SK-N-SH treated with all-trans-retinoic acid at 6 μM for 48 hours (cell line): ENCODE measurements around the gene ARID4B.
"Not testable (repeated sequence)": the region's sequence is repeated elsewhere in the genome, so short reads cannot be mapped to it uniquely, and the experiment has no call there.

Experiments used
- ATAC-seq: fragments of 200-7000 bp; cut with Tn5 transposase; 3 replicates; pipeline ENCODE4 v1.9.1; 2020; ENCODE audit warnings: mild to moderate bottlenecking, moderate library complexity
- ARNTL ChIP-seq: fragments of 450-650 bp; formaldehyde crosslinking; IDR thresholded peaks from 2 replicates; pipeline ENCODE4 v1.5.0; 2020; ENCODE audit warnings: low read depth, mild to moderate bottlenecking, moderate library complexity, borderline replicate concordance
- BACH2 ChIP-seq: fragments of 250-450 bp; sonication (Bioruptor Pico); IDR thresholded peaks from 2 replicates; pipeline ENCODE4 v1.9.0; 2021; ENCODE audit warnings: mild to moderate bottlenecking, borderline replicate concordance
- CREB5 ChIP-seq: fragments of 250-450 bp; sonication (Bioruptor Pico); IDR thresholded peaks from 2 replicates; pipeline ENCODE4 v1.5.1; 2020; ENCODE audit warnings: low read depth, mild to moderate bottlenecking, moderate library complexity
- CSDC2 ChIP-seq: fragments of 250-450 bp; sonication (Bioruptor Pico); IDR thresholded peaks from 2 replicates; pipeline ENCODE4 v1.5.0; 2020; ENCODE audit warnings: mild to moderate bottlenecking, moderate library complexity
- ESRRG ChIP-seq: fragments of 250-450 bp; sonication (Bioruptor Pico); IDR thresholded peaks from 2 replicates; pipeline ENCODE4 v1.6.1; 2021; ENCODE audit warnings: mild to moderate bottlenecking
- GLIS3 ChIP-seq: fragments of 250-450 bp; sonication (Bioruptor Pico); IDR thresholded peaks from 2 replicates; pipeline ENCODE4 v1.5.0; 2020; ENCODE audit warnings: mild to moderate bottlenecking, moderate library complexity
- ISL1 ChIP-seq: fragments of 250-450 bp; sonication (Bioruptor Pico); IDR thresholded peaks from 2 replicates; pipeline ENCODE4 v2.1.2; 2022; ENCODE audit warnings: mild to moderate bottlenecking, moderate library complexity
- OSR1 ChIP-seq: fragments of 250-450 bp; sonication (Bioruptor Pico); IDR thresholded peaks from 2 replicates; pipeline ENCODE4 v1.8.0; 2022; ENCODE audit warnings: moderate library complexity, mild to moderate bottlenecking, inconsistent platforms
- PATZ1 ChIP-seq: fragments of 250-450 bp; sonication (Bioruptor Pico); IDR thresholded peaks from 2 replicates; pipeline ENCODE4 v1.8.0; 2020; ENCODE audit warnings: mild to moderate bottlenecking, moderate library complexity, borderline replicate concordance
- PPARA ChIP-seq: fragments of 250-450 bp; sonication (Bioruptor Pico); IDR thresholded peaks from 2 replicates; pipeline ENCODE4 v1.5.0; 2020; ENCODE audit warnings: mild to moderate bottlenecking, borderline replicate concordance
- RARB ChIP-seq: fragments of 250-450 bp; sonication (Bioruptor Pico); IDR thresholded peaks from 2 replicates; pipeline ENCODE4 v1.8.0; 2021; ENCODE audit warnings: mild to moderate bottlenecking, moderate library complexity
- SNAI2 ChIP-seq: fragments of 250-450 bp; sonication (Bioruptor Pico); IDR thresholded peaks from 2 replicates; pipeline ENCODE4 v1.5.0; 2020; ENCODE audit warnings: mild to moderate bottlenecking, moderate library complexity
- TCF4 ChIP-seq: fragments of 250-450 bp; sonication (Bioruptor Pico); IDR thresholded peaks from 2 replicates; pipeline ENCODE4 v1.8.0; 2021; ENCODE audit warnings: mild to moderate bottlenecking, moderate library complexity, borderline replicate concordance
- TOX ChIP-seq: fragments of 250-450 bp; sonication (Bioruptor Pico); IDR thresholded peaks from 2 replicates; pipeline ENCODE4 v1.8.0; 2021; ENCODE audit warnings: mild to moderate bottlenecking, moderate library complexity, borderline replicate concordance
- ZC3H10 ChIP-seq: fragments of 250-450 bp; sonication (Bioruptor Pico); IDR thresholded peaks from 2 replicates; pipeline ENCODE4 v1.5.1; 2021; ENCODE audit warnings: mild to moderate bottlenecking, moderate library complexity
- ZFP3 ChIP-seq: fragments of 250-450 bp; sonication (Bioruptor Pico); IDR thresholded peaks from 2 replicates; pipeline ENCODE4 v1.5.0; 2020; ENCODE audit warnings: mild to moderate bottlenecking, moderate library complexity
- ZFP30 ChIP-seq: fragments of 450-650 bp; formaldehyde crosslinking; IDR thresholded peaks from 2 replicates; pipeline ENCODE4 v1.5.0; 2022; ENCODE audit warnings: mild to moderate bottlenecking, moderate library complexity
- ZNF565 ChIP-seq: fragments of 450-650 bp; formaldehyde crosslinking; conservative IDR thresholded peaks from 2 replicates; pipeline ENCODE4 v1.5.0; 2020; ENCODE audit warnings: low read depth, mild to moderate bottlenecking, moderate library complexity
- ZNF70 ChIP-seq: fragments of 450-650 bp; formaldehyde crosslinking; IDR thresholded peaks from 2 replicates; pipeline ENCODE4 v1.5.0; 2020; ENCODE audit warnings: mild to moderate bottlenecking, moderate library complexity
- TF ChIP-seq, protein P1 (sequence below): fragments of 250-450 bp; sonication (Bioruptor Pico); IDR thresholded peaks from 2 replicates; pipeline ENCODE4 v1.5.0; 2020; ENCODE audit warnings: mild to moderate bottlenecking, moderate library complexity

ARID4B gene

GRCh38 chr1:235367000-235367908 lies 39.3 kb upstream of the ARID4B start, which contains the start of gene TBCE (continued):
- TF ChIP-seq BACH2 (CRISPR knock-in tag), result no peak
- no peak for TF ChIP-seq TOX (CRISPR knock-in tag)
- no peak for TF ChIP-seq ZFP3 (CRISPR knock-in tag)
- no peak for TF ChIP-seq CSDC2
- no peak for TF ChIP-seq GLIS3
- TF ChIP-seq ARNTL, result no peak

DNA sequence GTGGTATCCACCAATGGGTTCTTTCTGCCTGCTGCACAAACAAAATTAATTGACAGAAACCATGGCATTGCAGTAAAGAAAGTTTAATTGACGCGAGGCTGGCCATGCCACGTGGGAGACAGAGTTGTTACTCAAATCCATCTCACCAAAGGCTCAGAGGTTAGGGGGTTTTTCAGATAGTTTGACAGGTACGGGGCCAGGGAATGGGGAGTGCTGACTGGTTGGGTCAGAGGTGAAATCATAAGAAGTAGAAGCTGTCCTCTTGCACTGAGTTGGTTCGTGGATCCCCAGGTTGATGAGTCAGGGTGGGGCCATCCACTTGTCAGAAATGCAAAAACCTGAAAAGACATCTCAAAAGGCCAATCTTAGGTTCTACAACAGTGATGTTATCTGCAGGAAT lies 38.3 kb upstream of the ARID4B start:
- TF ChIP-seq ESRRG (CRISPR knock-in tag) (no peak), TOX (CRISPR knock-in tag) (no peak), ZNF565 (CRISPR knock-in tag) (no peak), PATZ1 (CRISPR knock-in tag) (no peak), GLIS3 (no peak), SNAI2 (no peak), OSR1 (no peak), PPARA (CRISPR knock-in tag) (no peak), ZC3H10 (CRISPR knock-in tag) (no peak), ZFP30 (CRISPR knock-in tag) (no peak), ISL1 (CRISPR knock-in tag) (no peak), CREB5 (no peak), TCF4 (CRISPR knock-in tag) (no peak), BACH2 (CRISPR knock-in tag) (no peak), RARB (CRISPR knock-in tag) (no peak)
- TF ChIP-seq, protein P1, sequence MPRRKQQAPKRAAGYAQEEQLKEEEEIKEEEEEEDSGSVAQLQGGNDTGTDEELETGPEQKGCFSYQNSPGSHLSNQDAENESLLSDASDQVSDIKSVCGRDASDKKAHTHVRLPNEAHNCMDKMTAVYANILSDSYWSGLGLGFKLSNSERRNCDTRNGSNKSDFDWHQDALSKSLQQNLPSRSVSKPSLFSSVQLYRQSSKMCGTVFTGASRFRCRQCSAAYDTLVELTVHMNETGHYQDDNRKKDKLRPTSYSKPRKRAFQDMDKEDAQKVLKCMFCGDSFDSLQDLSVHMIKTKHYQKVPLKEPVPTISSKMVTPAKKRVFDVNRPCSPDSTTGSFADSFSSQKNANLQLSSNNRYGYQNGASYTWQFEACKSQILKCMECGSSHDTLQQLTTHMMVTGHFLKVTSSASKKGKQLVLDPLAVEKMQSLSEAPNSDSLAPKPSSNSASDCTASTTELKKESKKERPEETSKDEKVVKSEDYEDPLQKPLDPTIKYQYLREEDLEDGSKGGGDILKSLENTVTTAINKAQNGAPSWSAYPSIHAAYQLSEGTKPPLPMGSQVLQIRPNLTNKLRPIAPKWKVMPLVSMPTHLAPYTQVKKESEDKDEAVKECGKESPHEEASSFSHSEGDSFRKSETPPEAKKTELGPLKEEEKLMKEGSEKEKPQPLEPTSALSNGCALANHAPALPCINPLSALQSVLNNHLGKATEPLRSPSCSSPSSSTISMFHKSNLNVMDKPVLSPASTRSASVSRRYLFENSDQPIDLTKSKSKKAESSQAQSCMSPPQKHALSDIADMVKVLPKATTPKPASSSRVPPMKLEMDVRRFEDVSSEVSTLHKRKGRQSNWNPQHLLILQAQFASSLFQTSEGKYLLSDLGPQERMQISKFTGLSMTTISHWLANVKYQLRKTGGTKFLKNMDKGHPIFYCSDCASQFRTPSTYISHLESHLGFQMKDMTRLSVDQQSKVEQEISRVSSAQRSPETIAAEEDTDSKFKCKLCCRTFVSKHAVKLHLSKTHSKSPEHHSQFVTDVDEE, result no peak
- no peak for ATAC-seq

GRCh38 chr1:235364189-235364588 lies 36.2 kb upstream of the ARID4B start:
- not testable (repeated sequence) for ATAC-seq

DNA sequence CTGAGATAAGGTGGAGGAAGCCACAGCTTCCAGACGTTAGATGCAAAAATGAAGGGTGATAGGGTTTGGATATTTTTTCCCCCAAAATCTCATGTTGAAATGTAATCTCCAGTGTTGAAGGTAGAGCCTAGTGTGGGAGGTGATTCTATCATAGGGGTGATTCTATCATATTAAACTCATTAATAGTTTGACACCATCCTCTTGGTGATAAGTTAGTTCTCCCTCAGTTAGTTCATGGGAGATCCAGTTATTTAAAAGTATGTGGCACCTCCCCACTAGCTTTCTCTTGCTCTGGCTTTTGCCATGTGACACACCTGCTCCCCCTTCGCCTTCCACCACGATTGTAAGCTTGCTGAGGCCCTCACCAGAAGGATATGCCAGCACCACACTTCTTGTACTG lies 30.9 kb upstream of the ARID4B start:
- no peak for TF ChIP-seq BACH2 (CRISPR knock-in tag)
- TF ChIP-seq TCF4 (CRISPR knock-in tag), result no peak
- TF ChIP-seq, protein P1, result no peak
- TF ChIP-seq ISL1 (CRISPR knock-in tag), result no peak
- TF ChIP-seq RARB (CRISPR knock-in tag), result no peak
- TF ChIP-seq ZNF70 (CRISPR knock-in tag), result no peak
- TF ChIP-seq ZFP3 (CRISPR knock-in tag), result no peak
- no peak for TF ChIP-seq PATZ1 (CRISPR knock-in tag)
- no peak for TF ChIP-seq ZC3H10 (CRISPR knock-in tag)
- TF ChIP-seq GLIS3, result no peak
- no peak for TF ChIP-seq PPARA (CRISPR knock-in tag)
- no peak for TF ChIP-seq ESRRG (CRISPR knock-in tag)
- ATAC-seq, result no peak
